Activated naive CD4-positive, alpha-beta T cell treated with anti-CD3 and anti-CD28 coated beads, Interleukin-2, amount 50 U/mL, for 24 hours (primary cell): Measurements from ENCODE around the gene FOSL1.
A peak's percentile ranks its signal among the peaks of the same experiment; 100 is the strongest.

Source experiments
- H3K27ac Mint-ChIP-seq: one replicate; pipeline ENCODE4 v1.8.0; 2021; ENCODE audit warnings: mild to moderate bottlenecking, mixed read lengths
- H3K27me3 Mint-ChIP-seq: one replicate; pipeline ENCODE4 v1.8.0; 2021; ENCODE audit warnings: mixed read lengths
- H3K36me3 Mint-ChIP-seq: one replicate; pipeline ENCODE4 v1.8.0; 2021; ENCODE audit warnings: mixed read lengths
- H3K4me1 Mint-ChIP-seq: one replicate; pipeline ENCODE4 v1.8.0; 2021; ENCODE audit warnings: mixed read lengths
- H3K4me3 Mint-ChIP-seq: one replicate; pipeline ENCODE4 v1.8.0; 2021; ENCODE audit warnings: mild to moderate bottlenecking, mixed read lengths
- H3K9me3 Mint-ChIP-seq: one replicate; pipeline ENCODE4 v1.8.0; 2021; ENCODE audit warnings: mixed read lengths

Gene FOSL1

DNA sequence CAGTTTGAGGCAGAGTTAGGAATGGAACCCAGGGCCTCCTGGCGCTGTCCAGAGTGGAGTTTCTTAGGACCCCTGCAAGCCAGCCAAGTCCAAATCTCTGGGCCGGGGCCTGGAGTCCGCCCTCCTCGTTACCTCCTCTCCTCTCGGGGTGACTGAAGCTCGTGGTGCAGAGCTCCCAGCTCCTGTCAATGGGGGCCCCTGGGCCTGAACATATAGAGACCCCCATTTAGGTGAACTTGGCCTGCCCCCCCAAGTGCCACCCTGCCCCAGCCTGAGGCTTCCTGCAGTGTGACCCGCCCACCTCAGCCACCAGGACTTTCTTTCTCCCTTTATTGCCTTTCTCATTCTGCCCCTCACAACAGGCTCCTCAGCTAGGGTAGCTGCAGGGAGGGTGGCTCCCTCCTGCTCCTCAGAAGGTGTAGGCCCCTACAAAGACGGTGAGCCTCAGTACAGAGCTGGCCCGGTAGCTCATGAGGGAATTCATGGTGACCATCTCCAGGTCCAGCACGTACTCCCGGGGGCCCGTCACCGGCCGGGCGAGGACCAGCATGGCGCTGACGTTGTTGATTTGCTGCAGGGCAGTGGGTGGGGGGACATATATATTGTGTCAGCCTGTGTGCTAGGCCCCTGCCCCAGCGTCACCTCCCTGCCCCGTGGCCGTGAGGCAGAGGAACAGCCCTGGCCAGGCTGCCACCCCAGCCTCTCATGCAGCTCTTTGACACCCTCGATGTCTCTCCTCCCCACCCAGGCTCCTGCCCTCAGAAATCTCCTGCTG is 33.5 kb downstream of the FOSL1 start:
- Mint-ChIP-seq H3K4me1 (peaks cover 14% of the 10 kb centered on the region), H3K27me3 (no peaks in the 10 kb centered on the region), H3K4me3 (no peak overlapping the region), H3K9me3 (no peaks in the 10 kb centered on the region), H3K36me3 (peaks cover 4% of the 10 kb centered on the region), H3K27ac (peak overlapping the region; percentile 46)

DNA sequence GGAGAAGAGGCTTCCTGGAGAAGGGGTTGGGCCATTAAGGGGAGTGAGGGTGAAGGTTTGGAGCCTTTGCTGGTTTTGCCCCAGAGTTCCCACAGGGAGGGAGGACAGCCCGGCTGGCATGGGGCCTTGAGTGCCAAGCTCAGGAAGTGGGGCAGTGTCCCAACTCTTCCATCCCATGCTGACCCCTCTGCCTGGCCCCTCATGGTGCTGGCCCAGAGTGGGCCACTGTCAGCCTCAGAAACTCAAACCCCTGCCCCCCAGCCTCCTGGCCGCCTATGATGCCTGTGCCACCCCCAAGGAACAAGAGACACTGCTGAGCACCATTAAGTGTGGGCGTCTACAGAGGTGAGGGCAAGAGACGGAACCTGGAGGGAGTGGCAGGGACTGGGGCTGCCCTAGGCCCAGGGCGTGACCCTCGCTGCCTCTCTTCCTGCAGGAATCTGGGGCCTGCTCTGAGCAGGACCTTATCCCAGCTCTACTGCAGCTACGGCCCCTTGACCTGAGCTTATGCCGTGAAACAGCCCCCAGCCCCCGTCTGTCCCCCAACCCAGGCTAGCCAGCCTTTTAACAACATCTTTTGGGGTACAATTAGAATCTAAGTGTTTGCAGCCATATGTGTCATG is 34.5 kb downstream of the FOSL1 start:
- peaks cover 18% of the 10 kb centered on the region for H3K4me1 Mint-ChIP-seq
- H3K36me3 Mint-ChIP-seq = peaks cover 4% of the 10 kb centered on the region
- no peaks in the 10 kb centered on the region for H3K27me3 Mint-ChIP-seq
- H3K27ac Mint-ChIP-seq = no peak overlapping the region
- H3K9me3 Mint-ChIP-seq = no peaks in the 10 kb centered on the region
- H3K4me3 Mint-ChIP-seq = no peak overlapping the region

DNA sequence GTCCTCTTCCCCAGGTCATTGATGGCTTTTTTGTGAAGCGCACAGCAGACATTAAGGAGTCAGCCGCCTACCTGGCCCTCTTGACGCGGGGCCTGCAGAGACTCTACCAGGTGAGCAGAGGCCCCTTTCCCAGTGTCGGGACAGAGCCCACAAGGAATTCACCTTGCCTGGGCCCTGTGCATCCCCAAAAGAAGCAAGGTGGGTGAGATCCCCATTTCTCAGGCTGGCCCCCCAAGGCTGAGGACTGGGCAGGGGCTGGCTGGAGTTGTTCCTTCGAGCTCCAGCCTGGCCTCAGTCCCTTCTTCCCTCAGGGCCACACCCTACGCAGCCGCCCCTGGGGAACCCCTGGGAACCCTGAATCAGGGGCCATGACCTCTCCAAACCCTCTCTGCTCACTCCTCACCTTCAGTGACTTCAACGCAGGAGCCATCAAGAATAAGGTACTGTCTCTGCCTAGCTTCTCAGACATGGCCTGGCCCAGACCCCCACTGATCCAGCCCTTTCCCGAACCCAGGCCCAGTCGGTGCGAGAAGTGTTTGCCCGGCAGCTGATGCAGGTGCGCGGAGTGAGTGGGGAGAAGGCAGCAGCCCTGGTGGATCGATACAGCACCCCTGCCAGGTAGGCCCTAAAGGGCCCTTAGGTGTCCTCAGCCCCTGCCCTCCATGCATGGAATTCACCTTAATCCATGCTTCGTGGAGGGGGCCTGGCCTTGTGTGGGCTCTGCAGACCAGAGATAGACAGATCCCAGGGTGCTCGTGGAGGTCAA is 35.3 kb downstream of the FOSL1 start:
- H3K4me3 Mint-ChIP-seq = no peak overlapping the region
- no peaks in the 10 kb centered on the region for H3K27me3 Mint-ChIP-seq
- H3K4me1 Mint-ChIP-seq = peaks cover 19% of the 10 kb centered on the region
- peaks cover 5% of the 10 kb centered on the region for H3K36me3 Mint-ChIP-seq
- no peaks in the 10 kb centered on the region for H3K9me3 Mint-ChIP-seq
- no peak overlapping the region for H3K27ac Mint-ChIP-seq

DNA sequence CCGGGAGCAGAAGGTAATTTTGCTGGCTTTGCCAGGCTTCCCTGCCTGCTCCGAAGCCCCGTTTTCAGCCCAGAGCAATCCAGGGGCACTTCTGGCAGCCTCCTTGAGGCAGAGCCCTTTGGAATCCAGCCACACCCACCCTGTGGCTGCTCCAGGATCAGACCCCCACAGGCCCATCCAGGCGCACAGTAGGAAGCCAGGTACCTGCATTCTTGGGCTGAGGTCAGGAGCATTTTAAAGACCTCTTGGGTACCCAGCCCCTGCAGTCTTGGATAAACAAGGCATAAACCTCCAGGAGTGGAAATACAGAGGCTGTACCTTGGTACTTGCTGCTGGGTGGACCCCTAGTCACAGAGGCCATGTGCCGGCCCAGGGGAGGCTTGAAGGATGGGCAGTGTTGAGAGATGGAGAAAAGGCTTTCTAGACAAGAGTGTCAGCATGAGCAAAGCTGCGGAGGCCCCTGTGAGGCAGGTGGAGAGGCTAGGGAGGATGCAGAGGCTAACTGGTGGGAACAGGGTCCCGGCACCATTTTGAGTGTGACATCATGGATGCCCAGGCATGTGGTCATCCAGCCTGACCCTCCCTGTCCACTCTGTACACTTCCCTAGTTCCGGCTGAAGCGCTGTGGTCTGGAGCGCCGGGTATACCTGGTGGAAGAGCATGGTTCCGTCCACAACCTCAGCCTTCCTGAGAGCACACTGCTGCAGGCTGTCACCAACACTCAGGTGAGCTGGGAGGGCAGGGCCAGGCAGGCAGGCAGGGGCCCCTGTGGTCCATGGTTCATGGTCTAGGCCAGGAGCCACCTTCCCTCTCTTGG is 36.1 kb downstream of the FOSL1 start:
- H3K4me3 Mint-ChIP-seq = no peak overlapping the region

DNA sequence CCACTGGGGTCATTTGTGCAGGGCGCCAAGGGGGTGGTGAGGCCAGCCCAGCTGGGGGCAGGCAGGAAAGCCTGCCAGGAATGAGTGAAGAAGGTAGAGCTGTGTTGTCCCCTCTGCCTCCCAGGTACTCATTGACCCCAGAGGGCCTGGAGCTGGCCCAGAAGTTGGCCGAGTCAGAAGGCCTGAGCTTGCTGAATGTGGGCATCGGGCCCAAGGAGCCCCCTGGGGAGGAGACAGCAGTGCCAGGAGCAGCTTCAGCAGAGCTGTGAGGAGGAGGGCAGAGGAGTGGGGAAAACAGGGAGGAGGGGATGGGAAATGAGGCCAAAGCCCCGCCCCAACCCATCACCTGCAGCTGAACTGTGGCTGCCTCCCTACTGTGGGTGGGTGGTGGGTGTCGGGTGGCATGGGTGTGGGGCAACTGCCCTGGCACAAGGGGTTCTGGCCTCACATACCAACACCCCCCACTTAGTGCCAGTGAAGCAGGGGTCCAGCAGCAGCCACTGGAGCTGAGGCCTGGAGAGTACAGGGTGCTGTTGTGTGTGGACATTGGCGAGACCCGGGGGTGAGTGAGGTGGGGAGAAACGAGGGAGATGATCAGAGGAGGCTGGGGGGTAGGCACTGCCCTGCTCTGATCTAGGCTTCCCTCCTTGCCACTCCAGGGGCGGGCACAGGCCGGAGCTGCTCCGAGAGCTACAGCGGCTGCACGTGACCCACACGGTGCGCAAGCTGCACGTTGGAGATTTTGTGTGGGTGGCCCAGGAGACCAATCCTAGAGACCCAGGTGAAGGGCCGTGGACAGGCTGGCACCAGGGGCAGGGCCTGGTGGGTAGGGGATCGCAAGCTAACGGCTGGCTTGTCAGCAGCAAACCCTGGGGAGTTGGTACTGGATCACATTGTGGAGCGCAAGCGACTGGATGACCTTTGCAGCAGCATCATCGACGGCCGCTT is 37.0 kb downstream of the FOSL1 start:
- Mint-ChIP-seq H3K4me1 (peaks cover 30% of the 10 kb centered on the region), H3K36me3 (peaks cover 5% of the 10 kb centered on the region), H3K27me3 (no peaks in the 10 kb centered on the region), H3K4me3 (no peak overlapping the region), H3K9me3 (no peaks in the 10 kb centered on the region), H3K27ac (peak overlapping the region; percentile 59)

More for the DNA sequence above, 36.1 kb downstream of the FOSL1 start:
- no peaks in the 10 kb centered on the region for H3K9me3 Mint-ChIP-seq
- peaks cover 5% of the 10 kb centered on the region for H3K36me3 Mint-ChIP-seq
- peaks cover 22% of the 10 kb centered on the region for H3K4me1 Mint-ChIP-seq
- no peak overlapping the region for H3K27ac Mint-ChIP-seq
- no peaks in the 10 kb centered on the region for H3K27me3 Mint-ChIP-seq

- H3K4me3 Mint-ChIP-seq = peak overlapping the region; percentile 23
- no peaks in the 10 kb centered on the region for H3K27me3 Mint-ChIP-seq
- H3K36me3 Mint-ChIP-seq = peaks cover 5% of the 10 kb centered on the region
- peaks cover 30% of the 10 kb centered on the region for H3K4me1 Mint-ChIP-seq
- H3K9me3 Mint-ChIP-seq = no peaks in the 10 kb centered on the region
- H3K27ac Mint-ChIP-seq = no peak overlapping the region
These were observed 37.9 kb downstream of the FOSL1 start for GRCh38 chr11:65862191-65862735.

DNA sequence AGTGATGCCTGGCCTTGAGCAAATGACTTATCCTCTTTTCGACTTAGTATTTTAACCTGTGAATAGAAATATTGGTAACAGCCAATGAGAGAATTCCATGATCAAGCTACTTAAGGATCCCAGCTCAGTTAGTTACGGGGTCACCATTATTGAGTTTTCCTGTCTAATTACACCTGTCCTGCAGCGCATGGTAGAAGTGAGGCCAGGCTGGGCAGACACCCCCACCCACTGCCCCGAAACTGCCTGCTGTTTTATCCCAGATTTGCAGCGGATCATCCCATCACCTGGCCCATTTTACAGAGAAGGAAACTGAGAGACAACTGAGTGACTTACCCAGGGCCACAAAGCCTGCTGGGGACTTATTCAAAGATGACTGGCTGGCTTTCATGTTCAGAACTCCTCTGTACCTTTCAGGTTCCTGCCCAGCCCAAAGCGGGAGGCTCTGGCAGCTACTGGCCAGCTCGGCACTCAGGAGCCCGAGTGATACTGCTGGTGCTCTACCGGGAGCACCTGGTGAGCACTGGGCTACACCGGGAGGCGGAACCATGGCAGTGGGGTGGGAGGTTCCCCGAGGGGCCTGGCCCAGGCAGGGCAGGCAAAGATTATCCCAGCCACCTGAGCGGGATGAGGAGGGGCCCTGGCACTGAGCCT is 38.5 kb downstream of the FOSL1 start:
- H3K4me3 Mint-ChIP-seq = peak overlapping the region; percentile 95
- H3K36me3 Mint-ChIP-seq = peaks cover 8% of the 10 kb centered on the region
- H3K4me1 Mint-ChIP-seq = peaks cover 33% of the 10 kb centered on the region
- no peak overlapping the region for H3K27ac Mint-ChIP-seq
- no peaks in the 10 kb centered on the region for H3K9me3 Mint-ChIP-seq
- no peaks in the 10 kb centered on the region for H3K27me3 Mint-ChIP-seq

GRCh38 chr11:65861165-65861505 is 39.1 kb downstream of the FOSL1 start:
- Mint-ChIP-seq H3K9me3 (no peaks in the 10 kb centered on the region), H3K4me3 (peak overlapping the region; percentile 95), H3K4me1 (peaks cover 38% of the 10 kb centered on the region), H3K36me3 (peaks cover 13% of the 10 kb centered on the region), H3K27me3 (no peaks in the 10 kb centered on the region), H3K27ac (peak overlapping the region; percentile 81)

- no peaks in the 10 kb centered on the region for H3K9me3 Mint-ChIP-seq
- peak within 1 kb of the TSS; percentile 95 for H3K4me3 Mint-ChIP-seq
- H3K27ac Mint-ChIP-seq = peak within 1 kb of the TSS; percentile 98
- H3K27me3 Mint-ChIP-seq = no peaks in the 10 kb centered on the region
- peaks cover 44% of the 10 kb centered on the region for H3K4me1 Mint-ChIP-seq
- peaks cover 18% of the 10 kb centered on the region for H3K36me3 Mint-ChIP-seq
These were observed 39.7 kb downstream of the FOSL1 start, which contains the start of gene MUS81 for GRCh38 chr11:65860278-65861164. Gene MUS81 (plus strand): TSS chr11:65860433. CDS start chr11:65860754, 321 bp downstream.

DNA sequence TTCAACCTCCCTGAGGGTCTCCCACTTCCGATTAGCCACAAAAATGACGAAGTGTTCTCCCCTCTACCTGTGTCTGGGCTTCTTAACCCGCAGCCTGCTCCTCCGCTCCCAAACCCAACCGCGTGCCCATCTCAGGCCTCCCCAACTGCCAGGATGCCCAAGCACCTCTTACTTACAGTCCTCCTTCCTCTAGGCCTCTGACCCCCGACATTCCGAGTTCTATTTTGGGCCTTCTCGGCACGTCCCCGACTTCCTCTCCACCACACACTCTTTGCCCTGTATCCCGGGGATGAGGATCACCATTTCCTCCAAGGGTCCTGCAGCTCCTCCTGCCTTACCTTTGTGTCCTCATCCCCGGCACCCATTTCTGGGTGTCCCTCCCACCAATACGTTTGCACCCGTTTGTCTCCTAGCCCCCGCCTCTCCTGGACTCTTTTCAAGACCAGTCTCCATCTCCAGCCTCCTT is 40.3 kb downstream of the FOSL1 start:
- Mint-ChIP-seq H3K4me3 (peak overlapping the region; percentile 95), H3K4me1 (peaks cover 49% of the 10 kb centered on the region), H3K36me3 (peaks cover 19% of the 10 kb centered on the region), H3K9me3 (no peaks in the 10 kb centered on the region), H3K27me3 (no peaks in the 10 kb centered on the region), H3K27ac (peak overlapping the region; percentile 98)

GRCh38 chr11:65859095-65859811 is 40.9 kb downstream of the FOSL1 start:
- H3K4me1 Mint-ChIP-seq = peaks cover 55% of the 10 kb centered on the region
- peak overlapping the region; percentile 95 for H3K4me3 Mint-ChIP-seq
- peaks cover 24% of the 10 kb centered on the region for H3K36me3 Mint-ChIP-seq
- no peaks in the 10 kb centered on the region for H3K9me3 Mint-ChIP-seq
- peak overlapping the region; percentile 98 for H3K27ac Mint-ChIP-seq
- H3K27me3 Mint-ChIP-seq = no peaks in the 10 kb centered on the region

GRCh38 chr11:65858681-65859087 is 41.5 kb downstream of the FOSL1 start:
- H3K9me3 Mint-ChIP-seq = no peaks in the 10 kb centered on the region
- peak overlapping the region; percentile 95 for H3K4me3 Mint-ChIP-seq
- H3K36me3 Mint-ChIP-seq = peaks cover 24% of the 10 kb centered on the region
- peaks cover 61% of the 10 kb centered on the region for H3K4me1 Mint-ChIP-seq
- peak overlapping the region; percentile 98 for H3K27ac Mint-ChIP-seq
- no peaks in the 10 kb centered on the region for H3K27me3 Mint-ChIP-seq
